SK-N-SH (cell line): ENCODE measurements around the gene B3GNT7.

Source experiments
- TF ChIP-seq, protein P1 (sequence below): IDR thresholded peaks from 2 replicates; pipeline ENCODE4 v1.4.0; 2012; ENCODE audit warnings: low read depth
- TF ChIP-seq, protein P2 (sequence below): fragments of 200-600 bp; sonication (generic); IDR thresholded peaks from 2 replicates; pipeline ENCODE4 v1.6.1; 2017; ENCODE audit warnings: antibody characterized with exemption, mild to moderate bottlenecking, moderate library complexity

DNA sequence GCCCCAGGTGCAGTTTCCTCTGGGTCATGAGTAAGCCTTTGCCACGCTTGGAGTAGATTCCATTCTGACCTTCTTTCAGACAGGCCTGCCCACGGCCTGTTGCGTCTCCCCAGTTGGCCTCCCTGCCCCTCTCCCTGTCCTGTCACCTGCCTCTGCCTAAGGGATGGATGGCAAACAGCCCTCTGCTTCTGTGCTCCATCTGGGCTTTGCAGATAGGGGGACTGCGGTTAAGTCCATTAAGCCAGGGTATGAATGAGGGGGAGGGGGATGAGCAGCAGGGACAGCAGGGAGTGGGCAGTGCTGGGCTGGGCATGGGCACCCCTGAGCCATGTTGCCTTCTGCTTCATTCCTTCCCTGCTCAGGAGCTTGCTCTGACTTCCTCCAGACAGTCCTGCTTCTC, 37.6 kb upstream of the B3GNT7 start:
- TF ChIP-seq, protein P1, sequence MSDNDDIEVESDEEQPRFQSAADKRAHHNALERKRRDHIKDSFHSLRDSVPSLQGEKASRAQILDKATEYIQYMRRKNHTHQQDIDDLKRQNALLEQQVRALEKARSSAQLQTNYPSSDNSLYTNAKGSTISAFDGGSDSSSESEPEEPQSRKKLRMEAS, result no peak
- TF ChIP-seq, protein P2, sequence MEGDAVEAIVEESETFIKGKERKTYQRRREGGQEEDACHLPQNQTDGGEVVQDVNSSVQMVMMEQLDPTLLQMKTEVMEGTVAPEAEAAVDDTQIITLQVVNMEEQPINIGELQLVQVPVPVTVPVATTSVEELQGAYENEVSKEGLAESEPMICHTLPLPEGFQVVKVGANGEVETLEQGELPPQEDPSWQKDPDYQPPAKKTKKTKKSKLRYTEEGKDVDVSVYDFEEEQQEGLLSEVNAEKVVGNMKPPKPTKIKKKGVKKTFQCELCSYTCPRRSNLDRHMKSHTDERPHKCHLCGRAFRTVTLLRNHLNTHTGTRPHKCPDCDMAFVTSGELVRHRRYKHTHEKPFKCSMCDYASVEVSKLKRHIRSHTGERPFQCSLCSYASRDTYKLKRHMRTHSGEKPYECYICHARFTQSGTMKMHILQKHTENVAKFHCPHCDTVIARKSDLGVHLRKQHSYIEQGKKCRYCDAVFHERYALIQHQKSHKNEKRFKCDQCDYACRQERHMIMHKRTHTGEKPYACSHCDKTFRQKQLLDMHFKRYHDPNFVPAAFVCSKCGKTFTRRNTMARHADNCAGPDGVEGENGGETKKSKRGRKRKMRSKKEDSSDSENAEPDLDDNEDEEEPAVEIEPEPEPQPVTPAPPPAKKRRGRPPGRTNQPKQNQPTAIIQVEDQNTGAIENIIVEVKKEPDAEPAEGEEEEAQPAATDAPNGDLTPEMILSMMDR, result no peak
